KMS-11 (cell line): Measurements from ENCODE around the gene IFI27L1.

ENCODE experiments used
- H2AFZ ChIP-seq: fragments of 200-600 bp; sonication (generic); 2 replicates; pipeline ENCODE4 v1.6.1; 2016; ENCODE audit warnings: antibody characterized with exemption, mixed run types, low read depth
- H3K27ac ChIP-seq: fragments of 200-600 bp; sonication (generic); 2 replicates; pipeline ENCODE4 v1.6.1; 2016; ENCODE audit warnings: mild to moderate bottlenecking, mixed run types
- H3K27me3 ChIP-seq: fragments of 200-600 bp; sonication (generic); 2 replicates; pipeline ENCODE4 v1.6.1; 2017; ENCODE audit warnings: mild to moderate bottlenecking, low read depth, mixed run types, moderate library complexity; ENCODE audit not compliant: insufficient read depth
- H3K36me3 ChIP-seq: fragments of 200-600 bp; sonication (generic); 2 replicates; pipeline ENCODE4 v1.6.1; 2017; ENCODE audit warnings: mild to moderate bottlenecking, mixed run types; ENCODE audit not compliant: insufficient read depth
- H3K4me1 ChIP-seq: fragments of 200-600 bp; sonication (generic); 2 replicates; pipeline ENCODE4 v1.6.1; 2016; ENCODE audit warnings: mild to moderate bottlenecking, low read depth, mixed run types; ENCODE audit not compliant: poor library complexity, severe bottlenecking
- H3K4me2 ChIP-seq: fragments of 200-600 bp; sonication (generic); 2 replicates; pipeline ENCODE4 v1.7.0; 2016; ENCODE audit warnings: mild to moderate bottlenecking, mixed run types
- H3K4me3 ChIP-seq: fragments of 200-600 bp; sonication (generic); IDR thresholded peaks from 2 replicates; pipeline ENCODE4 v1.6.1; 2017; ENCODE audit warnings: low read depth, low read length, mixed read lengths; ENCODE audit not compliant: insufficient read depth
- H3K79me2 ChIP-seq: fragments of 200-600 bp; sonication (generic); 2 replicates; pipeline ENCODE4 v1.6.1; 2016; ENCODE audit warnings: low read depth, mixed run types; ENCODE audit not compliant: insufficient read depth
- H3K9ac ChIP-seq: fragments of 200-600 bp; sonication (generic); 2 replicates; pipeline ENCODE4 v1.6.1; 2016; ENCODE audit warnings: mild to moderate bottlenecking, mixed run types
- H4K20me1 ChIP-seq: fragments of 200-600 bp; sonication (generic); 2 replicates; pipeline ENCODE4 v1.6.1; 2016; ENCODE audit warnings: mild to moderate bottlenecking, mixed run types; ENCODE audit not compliant: insufficient read depth
- TF ChIP-seq, protein P1 (sequence below): fragments of 200-600 bp; sonication (generic); conservative IDR thresholded peaks from 2 replicates; pipeline ENCODE4 v1.6.1; 2017; ENCODE audit warnings: low read depth, mild to moderate bottlenecking, antibody characterized with exemption, low read length, moderate library complexity, mixed read lengths

IFI27L1 gene

GRCh38 chr14:94126800-94127199 is 45.7 kb downstream of the IFI27L1 start:
- TF ChIP-seq, protein P1, sequence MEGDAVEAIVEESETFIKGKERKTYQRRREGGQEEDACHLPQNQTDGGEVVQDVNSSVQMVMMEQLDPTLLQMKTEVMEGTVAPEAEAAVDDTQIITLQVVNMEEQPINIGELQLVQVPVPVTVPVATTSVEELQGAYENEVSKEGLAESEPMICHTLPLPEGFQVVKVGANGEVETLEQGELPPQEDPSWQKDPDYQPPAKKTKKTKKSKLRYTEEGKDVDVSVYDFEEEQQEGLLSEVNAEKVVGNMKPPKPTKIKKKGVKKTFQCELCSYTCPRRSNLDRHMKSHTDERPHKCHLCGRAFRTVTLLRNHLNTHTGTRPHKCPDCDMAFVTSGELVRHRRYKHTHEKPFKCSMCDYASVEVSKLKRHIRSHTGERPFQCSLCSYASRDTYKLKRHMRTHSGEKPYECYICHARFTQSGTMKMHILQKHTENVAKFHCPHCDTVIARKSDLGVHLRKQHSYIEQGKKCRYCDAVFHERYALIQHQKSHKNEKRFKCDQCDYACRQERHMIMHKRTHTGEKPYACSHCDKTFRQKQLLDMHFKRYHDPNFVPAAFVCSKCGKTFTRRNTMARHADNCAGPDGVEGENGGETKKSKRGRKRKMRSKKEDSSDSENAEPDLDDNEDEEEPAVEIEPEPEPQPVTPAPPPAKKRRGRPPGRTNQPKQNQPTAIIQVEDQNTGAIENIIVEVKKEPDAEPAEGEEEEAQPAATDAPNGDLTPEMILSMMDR = no peak
- no peak overlapping the region for H3K4me3 ChIP-seq
- H3K79me2 ChIP-seq = no peaks in the 10 kb centered on the region
- H3K36me3 ChIP-seq = no peaks in the 10 kb centered on the region
- no peak overlapping the region for H3K9ac ChIP-seq
- H2AFZ ChIP-seq = no peak overlapping the region
- no peaks in the 10 kb centered on the region for H4K20me1 ChIP-seq
- H3K27ac ChIP-seq = no peak overlapping the region
- H3K4me2 ChIP-seq = no peak overlapping the region
- H3K27me3 ChIP-seq = no peaks in the 10 kb centered on the region
- peaks cover 4% of the 10 kb centered on the region for H3K4me1 ChIP-seq

- TF ChIP-seq, protein P1 = no peak
- no peak overlapping the region for H3K4me3 ChIP-seq
These were observed 46.2 kb downstream of the IFI27L1 start for GRCh38 chr14:94127330-94127729.

DNA sequence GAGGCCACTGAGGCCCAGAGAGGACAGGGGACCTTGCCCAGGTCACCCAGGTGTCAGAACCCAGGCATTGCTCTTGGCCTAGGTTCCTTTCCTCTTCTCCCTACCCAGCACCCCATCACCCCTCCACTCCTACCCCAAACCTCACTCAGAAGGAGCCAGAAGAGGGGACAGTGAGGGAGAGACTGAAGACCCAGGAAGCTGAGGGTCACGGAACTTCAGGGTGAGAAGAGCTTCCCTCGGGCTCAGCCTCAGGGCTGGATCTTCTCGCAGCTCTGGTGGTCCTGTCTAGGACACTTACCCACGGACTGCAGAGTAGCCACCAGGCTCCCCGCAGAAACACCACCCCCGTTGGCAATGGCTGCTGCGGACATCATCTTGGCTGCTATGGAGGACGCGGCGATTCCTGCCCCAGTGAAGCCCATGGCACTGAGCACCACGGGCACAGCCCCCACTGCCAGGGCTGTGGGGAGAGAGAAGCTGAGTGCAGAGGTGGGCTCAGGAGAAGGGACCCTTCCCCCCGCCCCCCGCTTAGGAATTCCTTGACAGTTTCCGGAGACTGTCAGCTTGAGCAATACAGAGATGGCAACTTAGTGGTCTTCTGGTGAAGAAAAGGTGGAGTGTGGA is 47.2 kb downstream of the IFI27L1 start:
- Histone ChIP-seq H3K36me3 (no peaks in the 10 kb centered on the region), H3K4me3 (no peak overlapping the region), H3K27ac (no peak overlapping the region), H4K20me1 (no peaks in the 10 kb centered on the region), H2AFZ (no peak overlapping the region), H3K79me2 (no peaks in the 10 kb centered on the region), H3K9ac (no peak overlapping the region), H3K4me2 (peak overlapping the region; percentile 80; the same call in 1 of the 2 replicates), H3K4me1 (peaks cover 4% of the 10 kb centered on the region), H3K27me3 (no peaks in the 10 kb centered on the region)
- TF ChIP-seq, protein P1 = no peak

More at GRCh38 chr14:94127330-94127729, 46.2 kb downstream of the IFI27L1 start:
- no peaks in the 10 kb centered on the region for H3K36me3 ChIP-seq
- H3K79me2 ChIP-seq = no peaks in the 10 kb centered on the region
- no peak overlapping the region for H3K27ac ChIP-seq
- H4K20me1 ChIP-seq = no peaks in the 10 kb centered on the region
- H3K4me2 ChIP-seq = no peak overlapping the region
- H3K27me3 ChIP-seq = no peaks in the 10 kb centered on the region
- H2AFZ ChIP-seq = no peak overlapping the region
- H3K4me1 ChIP-seq = peaks cover 4% of the 10 kb centered on the region
- H3K9ac ChIP-seq = no peak overlapping the region

- no peaks in the 10 kb centered on the region for H3K79me2 ChIP-seq
- no peaks in the 10 kb centered on the region for H4K20me1 ChIP-seq
- H3K4me3 ChIP-seq = no peak within 1 kb of the TSS
These were observed 48.1 kb downstream of the IFI27L1 start, which contains the start of gene IFI27L2 for GRCh38 chr14:94129111-94129757. Gene IFI27L2, minus strand, starts transcription at chr14:94129604. Its CDS starts 40 bp downstream, at chr14:94129564.

More at GRCh38 chr14:94129111-94129757, 48.1 kb downstream of the IFI27L1 start, which contains the start of gene IFI27L2:
- TF ChIP-seq, protein P1 = no peak; the same call in 1 of the 2 replicates
- no peaks in the 10 kb centered on the region for H3K27me3 ChIP-seq
- peak within 1 kb of the TSS; percentile 42; the same call in 1 of the 2 replicates for H3K9ac ChIP-seq
- H3K4me1 ChIP-seq = peaks cover 4% of the 10 kb centered on the region
- peak within 1 kb of the TSS; percentile 91 for H2AFZ ChIP-seq
- no peaks in the 10 kb centered on the region for H3K36me3 ChIP-seq
- peak within 1 kb of the TSS; percentile 81 for H3K4me2 ChIP-seq
- no peak within 1 kb of the TSS for H3K27ac ChIP-seq
